DOHH2 (cell line): ENCODE measurements around the gene TXNDC5.

Experiments used
- CTCF ChIP-seq: fragments of 200-600 bp; sonication (generic); IDR thresholded peaks from one replicate; pipeline ENCODE4 v1.5.1; 2014; ENCODE audit warnings: antibody characterized with exemption, mild to moderate bottlenecking, low read depth, low read length; ENCODE audit not compliant: poor library complexity, severe bottlenecking
- EZH2phosphoT487 ChIP-seq: fragments of 200-600 bp; sonication (generic); IDR thresholded peaks from 2 replicates; pipeline ENCODE4 v1.6.1; 2017; ENCODE audit warnings: borderline replicate concordance, mild to moderate bottlenecking, antibody characterized with exemption, low read length, moderate library complexity, mixed read lengths

GRCh38 chr6:7909323-7910276 is 988 bp downstream of the TXNDC5 start:
- no peak for TF ChIP-seq CTCF
- no peak for TF ChIP-seq EZH2phosphoT487
